Measurements from ENCODE around the gene HSPB8. TPM values are rescaled to one million over a fixed set of nuclear protein-coding genes. Genes with fewer than 3 reads are reported as not detected.

Gene HSPB8
- total RNA-seq, 2 donors from 2014 or later: 469 to 530 TPM

DNA sequence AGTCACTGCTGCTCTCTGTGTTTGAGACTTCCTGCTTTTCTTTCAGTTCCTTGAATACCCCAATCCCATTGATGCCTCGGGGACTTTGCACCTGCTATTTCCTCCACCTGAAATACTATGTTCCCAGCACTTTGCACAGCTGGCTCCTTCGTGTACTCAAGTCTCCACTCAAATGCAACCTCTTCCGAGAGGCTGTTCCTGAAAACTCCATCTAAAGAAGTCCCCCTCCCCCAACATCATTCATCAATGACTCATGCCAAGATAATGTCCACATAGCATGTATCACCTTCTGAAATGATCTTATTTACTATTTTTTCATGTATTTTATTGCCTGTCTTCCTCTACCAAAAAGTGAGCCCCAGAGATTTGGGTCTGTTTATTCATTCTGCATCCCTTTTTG lies 48.6 kb downstream of the HSPB8 start:
- Histone ChIP-seq H3K9me3 (no peaks in the 10 kb centered on the region), H3K4me1 (no peaks in the 10 kb centered on the region), H3K4me3 (no peak overlapping the region), H3K27ac (no peak overlapping the region), H3K36me3 (no peaks in the 10 kb centered on the region), H3K27me3 (no peaks in the 10 kb centered on the region)
- TF ChIP-seq, protein P1, sequence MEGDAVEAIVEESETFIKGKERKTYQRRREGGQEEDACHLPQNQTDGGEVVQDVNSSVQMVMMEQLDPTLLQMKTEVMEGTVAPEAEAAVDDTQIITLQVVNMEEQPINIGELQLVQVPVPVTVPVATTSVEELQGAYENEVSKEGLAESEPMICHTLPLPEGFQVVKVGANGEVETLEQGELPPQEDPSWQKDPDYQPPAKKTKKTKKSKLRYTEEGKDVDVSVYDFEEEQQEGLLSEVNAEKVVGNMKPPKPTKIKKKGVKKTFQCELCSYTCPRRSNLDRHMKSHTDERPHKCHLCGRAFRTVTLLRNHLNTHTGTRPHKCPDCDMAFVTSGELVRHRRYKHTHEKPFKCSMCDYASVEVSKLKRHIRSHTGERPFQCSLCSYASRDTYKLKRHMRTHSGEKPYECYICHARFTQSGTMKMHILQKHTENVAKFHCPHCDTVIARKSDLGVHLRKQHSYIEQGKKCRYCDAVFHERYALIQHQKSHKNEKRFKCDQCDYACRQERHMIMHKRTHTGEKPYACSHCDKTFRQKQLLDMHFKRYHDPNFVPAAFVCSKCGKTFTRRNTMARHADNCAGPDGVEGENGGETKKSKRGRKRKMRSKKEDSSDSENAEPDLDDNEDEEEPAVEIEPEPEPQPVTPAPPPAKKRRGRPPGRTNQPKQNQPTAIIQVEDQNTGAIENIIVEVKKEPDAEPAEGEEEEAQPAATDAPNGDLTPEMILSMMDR (IDR thresholded peaks at IDR 0.05): no peak
- DNase-seq (ENCODE audit: low spot score): no peak

DNA sequence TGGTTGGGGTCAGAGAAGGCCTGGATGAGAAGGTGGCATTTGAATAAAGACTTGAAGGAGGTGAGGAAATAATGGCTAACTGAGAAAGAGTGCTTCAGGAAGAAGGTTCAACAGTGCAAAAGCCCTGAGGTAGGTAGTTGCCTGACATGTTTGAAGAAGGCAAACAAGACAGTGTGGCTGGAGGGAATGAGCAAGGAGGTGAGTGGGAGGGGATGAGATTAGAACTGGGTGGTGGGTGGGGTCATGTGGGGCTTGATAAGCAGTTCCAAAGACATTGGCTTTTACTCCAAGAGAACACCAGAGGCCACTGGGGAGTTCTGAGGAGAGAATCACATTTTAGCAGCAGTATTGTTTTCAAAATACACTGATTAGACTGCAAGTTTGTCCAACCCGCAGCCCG lies 50.5 kb downstream of the HSPB8 start:
- Histone ChIP-seq H3K9me3 (no peaks in the 10 kb centered on the region), H3K4me1 (no peaks in the 10 kb centered on the region), H3K36me3 (no peaks in the 10 kb centered on the region), H3K4me3 (no peak overlapping the region), H3K27me3 (no peaks in the 10 kb centered on the region), H3K27ac (no peak overlapping the region)
- DNase-seq (ENCODE audit: low spot score): no peak
- TF ChIP-seq, protein P1 (IDR thresholded peaks at IDR 0.05): no peak

DNA sequence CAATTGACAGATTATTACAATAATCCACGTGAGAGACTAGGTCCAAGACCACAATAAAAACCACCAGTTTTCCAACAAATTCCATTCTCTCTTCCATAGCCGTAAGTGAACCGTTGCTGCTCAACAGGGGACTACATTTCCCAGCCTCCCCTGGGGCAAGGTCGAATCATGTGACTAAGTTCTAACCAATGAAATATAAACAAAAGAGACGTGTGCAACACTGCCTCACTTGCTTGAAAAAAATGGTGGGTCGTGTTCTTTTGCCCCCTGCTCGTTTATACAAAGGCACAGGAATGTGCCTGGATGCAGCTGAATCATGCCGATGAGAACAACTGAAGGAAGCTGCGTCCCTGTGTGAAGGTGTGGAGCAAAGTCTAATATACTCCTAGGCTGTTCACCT lies 51.1 kb downstream of the HSPB8 start:
- Histone ChIP-seq H3K27me3 (no peaks in the 10 kb centered on the region), H3K27ac (no peak overlapping the region)
- DNase-seq (ENCODE audit: low spot score): peak; percentile 67

DNA sequence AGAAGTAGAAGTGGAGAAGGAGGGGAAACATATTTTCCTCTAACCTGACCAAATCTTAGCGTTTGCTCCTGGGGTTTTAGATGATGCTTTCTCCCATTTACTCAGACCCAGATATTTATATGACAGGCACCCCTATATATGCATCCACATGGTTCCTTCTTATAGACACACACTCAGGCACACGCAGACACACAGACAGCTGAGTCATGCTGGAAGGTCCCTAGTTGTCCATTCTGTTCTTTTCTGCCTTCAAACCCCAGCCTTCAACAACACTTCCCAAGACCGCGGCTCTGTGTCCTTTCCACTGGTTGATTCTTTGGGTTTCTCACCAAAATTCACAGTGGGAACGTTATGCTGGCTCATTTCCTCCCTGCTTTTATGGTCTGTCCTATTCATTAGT lies 52.1 kb downstream of the HSPB8 start:
- no peaks in the 10 kb centered on the region for H3K36me3 ChIP-seq
- H3K4me3 ChIP-seq: no peak overlapping the region
- TF ChIP-seq, protein P1 (IDR thresholded peaks at IDR 0.05): no peak
- no peaks in the 10 kb centered on the region for H3K9me3 ChIP-seq
- no peak overlapping the region for H3K27ac ChIP-seq
- no peaks in the 10 kb centered on the region for H3K27me3 ChIP-seq
- H3K4me1 ChIP-seq: no peaks in the 10 kb centered on the region
- no peak for DNase-seq (ENCODE audit: low spot score)

More for the DNA sequence above, 51.1 kb downstream of the HSPB8 start:
- Histone ChIP-seq H3K4me1 (no peaks in the 10 kb centered on the region), H3K9me3 (no peaks in the 10 kb centered on the region), H3K36me3 (no peaks in the 10 kb centered on the region), H3K4me3 (no peak overlapping the region)
- TF ChIP-seq, protein P1 (IDR thresholded peaks at IDR 0.05): no peak

DNA sequence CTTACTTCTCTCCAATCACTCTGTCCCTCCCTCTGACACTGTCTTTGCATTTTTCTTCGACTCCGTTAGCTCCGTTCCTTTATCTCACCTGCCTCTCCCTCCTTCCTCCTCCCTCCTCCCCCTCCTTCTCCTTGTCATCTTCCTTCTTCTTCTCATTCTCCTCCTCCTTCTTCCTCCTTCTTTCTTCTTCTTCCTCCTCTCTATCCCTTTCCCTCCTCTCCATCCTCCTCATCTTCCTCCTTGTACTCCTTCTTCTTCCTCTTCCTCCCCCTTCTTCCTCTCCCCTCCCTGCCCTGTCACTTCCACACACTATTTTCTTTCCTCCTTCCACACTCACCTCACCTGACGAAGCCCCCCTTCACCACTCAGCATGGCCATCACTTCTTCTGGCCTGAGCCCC lies 53.0 kb downstream of the HSPB8 start:
- Histone ChIP-seq H3K36me3 (no peaks in the 10 kb centered on the region), H3K9me3 (no peaks in the 10 kb centered on the region), H3K4me1 (no peaks in the 10 kb centered on the region), H3K27me3 (no peaks in the 10 kb centered on the region), H3K4me3 (no peak overlapping the region), H3K27ac (no peak overlapping the region)
- no peak for DNase-seq (ENCODE audit: low spot score)
- TF ChIP-seq, protein P1 (IDR thresholded peaks at IDR 0.05): no peak

DNA sequence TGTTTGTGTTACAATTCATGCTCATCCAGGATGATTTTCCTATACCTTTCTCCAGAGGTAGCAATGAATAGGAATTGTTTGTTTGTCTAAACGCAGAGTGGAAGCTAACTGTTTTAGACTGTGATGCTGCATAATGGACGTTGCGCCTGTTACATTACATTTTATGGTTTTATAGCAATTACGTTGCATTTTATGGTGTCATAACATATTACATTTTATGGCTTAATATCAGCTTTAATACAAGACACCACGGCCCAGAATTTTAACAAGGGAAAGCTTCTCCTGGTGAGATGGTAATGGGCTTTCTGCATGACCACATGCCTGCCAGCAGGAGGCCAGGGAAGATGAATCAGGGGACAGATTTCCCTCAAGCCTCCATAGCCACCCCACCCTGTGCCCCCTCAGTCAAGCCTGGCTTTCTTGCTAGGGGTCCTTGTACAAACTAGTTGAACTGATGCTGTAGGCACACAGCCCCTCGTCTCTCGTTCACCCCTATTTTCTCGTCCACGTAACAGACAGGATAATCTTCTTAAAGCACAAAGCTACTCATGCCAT lies 56.5 kb downstream of the HSPB8 start:
- Histone ChIP-seq H3K27ac (no peak overlapping the region), H3K4me1 (no peaks in the 10 kb centered on the region), H3K4me3 (no peak overlapping the region), H3K27me3 (no peaks in the 10 kb centered on the region), H3K9me3 (no peaks in the 10 kb centered on the region), H3K36me3 (no peaks in the 10 kb centered on the region)
- TF ChIP-seq, protein P1 (IDR thresholded peaks at IDR 0.05): peak; percentile 32 to 53
- DNase-seq (ENCODE audit: low spot score): no peak
